GF-D8 (cell line): ENCODE results near the gene CDK11A.
"Not testable (repeated sequence)": the region's sequence is repeated elsewhere in the genome, so short reads cannot be mapped to it uniquely, and the experiment has no call there.

Experiments used
- DNase-seq: peaks from one replicate; lab custom pipeline; 2025; lab: John Stamatoyannopoulos, UW

Gene CDK11A

DNA sequence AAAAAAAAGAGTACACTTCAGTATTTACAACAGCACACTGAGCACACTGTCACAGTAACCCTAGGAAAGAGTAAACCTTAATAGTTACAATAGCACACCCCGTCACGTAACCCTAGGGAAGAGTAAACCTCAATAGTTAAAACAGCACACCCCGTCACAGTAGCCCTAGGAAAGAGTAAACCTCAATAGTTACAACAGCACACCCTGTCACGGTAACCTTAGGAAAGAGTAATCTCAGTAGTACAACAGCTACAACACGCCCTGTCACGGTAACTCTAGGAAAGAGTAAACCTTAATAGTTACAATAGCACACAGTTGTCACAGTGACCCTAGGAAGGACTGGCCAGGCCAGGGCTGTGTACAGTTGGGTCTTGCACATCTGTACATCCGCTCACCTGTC lies 3.0 kb downstream of the CDK11A start:
- DNase-seq, result no peak

DNA sequence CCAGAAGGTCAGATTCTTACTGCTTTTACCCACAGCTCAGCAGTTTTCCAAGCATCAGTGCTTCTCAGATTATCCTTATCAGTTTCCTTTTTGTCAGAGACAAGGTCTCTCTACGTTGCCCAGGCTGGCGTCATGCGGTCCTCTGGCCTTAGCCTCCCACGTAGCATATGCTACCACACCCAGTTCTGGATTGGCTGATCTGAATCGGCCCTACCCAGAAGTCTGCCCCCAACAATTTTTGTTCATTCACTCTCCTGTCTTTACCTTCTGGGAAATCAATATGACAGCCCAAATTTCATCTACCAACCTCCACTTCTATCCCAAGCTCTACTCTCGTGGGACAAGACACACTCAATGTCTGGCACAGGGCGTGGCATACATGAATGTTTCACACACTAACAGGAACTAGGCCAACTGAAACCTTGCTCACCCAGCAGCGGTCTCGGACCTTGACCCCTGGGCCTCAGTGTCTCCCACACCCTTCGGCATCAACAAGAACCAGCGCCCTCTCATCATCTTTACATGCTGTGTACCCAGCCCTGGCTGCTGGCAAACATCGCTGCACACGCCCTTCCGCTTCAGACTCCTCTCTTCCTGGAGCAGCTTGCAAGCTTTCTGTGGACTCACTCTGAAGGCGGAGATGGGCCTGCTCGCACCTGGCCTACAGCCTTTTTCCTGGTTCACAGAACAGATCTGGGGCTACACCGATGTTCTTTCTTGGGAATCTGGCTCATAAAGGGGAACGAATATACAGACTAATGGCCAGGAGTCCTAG lies 8.9 kb downstream of the CDK11A start:
- DNase-seq, result not testable (repeated sequence)

GRCh38 chr1:1707897-1708296 lies 16.3 kb downstream of the CDK11A start:
- not testable (repeated sequence) for DNase-seq

GRCh38 chr1:1707241-1707640 lies 16.9 kb downstream of the CDK11A start:
- not testable (repeated sequence) for DNase-seq

DNA sequence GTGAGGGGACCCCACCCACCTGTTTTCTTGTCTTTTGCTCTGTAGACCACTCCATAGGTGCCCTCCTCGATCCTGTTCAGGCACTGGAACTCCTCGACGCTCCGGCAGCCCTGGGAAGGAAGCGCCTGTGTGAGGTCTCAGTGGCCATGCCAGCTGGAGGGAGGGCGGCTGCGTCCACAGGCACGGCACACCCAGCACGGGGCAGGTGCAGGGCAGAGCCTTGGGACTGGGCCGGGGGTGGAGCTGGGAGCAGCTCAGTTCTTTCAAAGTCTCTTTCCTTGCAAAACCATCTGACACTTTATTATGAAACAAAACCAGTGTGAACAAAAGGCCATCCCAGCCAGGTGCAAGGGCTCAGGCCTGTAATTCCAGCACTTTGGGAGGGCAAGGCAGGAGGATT lies 18.5 kb downstream of the CDK11A start:
- not testable (repeated sequence) for DNase-seq

- DNase-seq, result not testable (repeated sequence)
Measured at GRCh38 chr1:1704284-1704957, 19.7 kb downstream of the CDK11A start.

DNA sequence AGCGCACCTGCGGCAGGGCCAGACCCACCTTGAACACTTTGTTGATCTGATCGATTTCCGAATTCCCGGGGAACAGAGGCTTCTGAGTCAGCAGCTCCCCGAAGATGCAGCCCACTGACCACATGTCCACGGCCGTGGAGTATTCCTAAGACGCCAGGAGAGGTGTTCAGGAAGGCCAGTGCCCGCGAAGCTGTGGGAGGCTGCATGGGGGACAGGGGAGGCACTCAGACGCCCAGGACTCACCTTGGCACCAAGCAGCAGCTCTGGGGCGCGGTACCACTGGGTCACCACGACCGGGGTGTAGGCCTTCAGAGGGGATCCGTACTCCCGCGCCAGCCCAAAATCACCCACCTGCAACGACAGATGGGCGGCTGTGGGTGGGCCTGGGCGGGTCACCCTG lies 20.4 kb downstream of the CDK11A start:
- DNase-seq, result no peak

- not testable (repeated sequence) for DNase-seq
Measured at GRCh38 chr1:1702506-1702905, 21.7 kb downstream of the CDK11A start.

- DNase-seq, result not testable (repeated sequence)
Measured at GRCh38 chr1:1700557-1700956, 23.6 kb downstream of the CDK11A start.

GRCh38 chr1:1700067-1700466 lies 24.1 kb downstream of the CDK11A start:
- DNase-seq, result not testable (repeated sequence)

GRCh38 chr1:1699061-1699460 lies 25.1 kb downstream of the CDK11A start:
- DNase-seq, result not testable (repeated sequence)

DNA sequence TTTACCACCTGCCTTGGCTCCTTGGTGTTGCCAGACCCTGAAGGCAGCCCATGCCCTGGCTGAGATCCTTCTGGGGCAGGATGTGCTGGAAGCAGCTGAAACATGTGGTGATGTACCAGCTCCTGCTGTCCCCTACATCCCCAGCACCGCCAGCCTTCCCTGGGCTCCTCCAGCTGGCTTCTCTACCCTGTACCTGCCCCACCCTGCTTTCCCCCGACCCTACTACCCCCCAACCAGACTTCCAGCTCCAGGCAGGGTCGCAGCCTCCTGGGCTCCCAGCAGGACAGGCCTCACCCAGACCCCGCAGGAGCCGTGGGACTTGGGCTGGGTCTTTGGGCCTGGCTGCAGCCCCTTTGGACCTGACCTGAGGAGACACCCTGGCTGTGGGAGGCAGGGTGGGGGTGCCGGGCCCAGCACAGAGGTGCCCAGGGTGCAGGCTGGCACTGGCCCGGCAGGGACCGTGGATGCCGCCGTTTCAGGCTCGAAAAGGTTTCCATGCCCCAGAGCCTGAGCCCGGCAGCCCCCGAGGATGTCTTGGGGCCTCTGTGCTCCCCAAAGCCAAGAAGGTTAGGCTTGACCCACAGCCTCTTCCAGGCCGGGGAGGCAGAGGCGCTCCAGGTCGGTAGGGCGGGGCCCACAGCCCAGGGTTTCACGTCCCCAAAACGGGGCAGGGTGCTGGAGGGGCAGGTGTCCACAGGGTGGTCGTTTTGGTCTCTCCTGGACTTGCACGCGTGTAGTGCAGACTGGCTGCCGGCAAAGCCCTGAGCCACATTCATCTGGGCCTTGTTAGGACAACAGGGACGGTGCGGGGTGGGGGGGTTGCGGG lies 26.6 kb downstream of the CDK11A start:
- not testable (repeated sequence) for DNase-seq

- DNase-seq, result not testable (repeated sequence)
Measured at GRCh38 chr1:1696431-1697357, 27.5 kb downstream of the CDK11A start.

DNA sequence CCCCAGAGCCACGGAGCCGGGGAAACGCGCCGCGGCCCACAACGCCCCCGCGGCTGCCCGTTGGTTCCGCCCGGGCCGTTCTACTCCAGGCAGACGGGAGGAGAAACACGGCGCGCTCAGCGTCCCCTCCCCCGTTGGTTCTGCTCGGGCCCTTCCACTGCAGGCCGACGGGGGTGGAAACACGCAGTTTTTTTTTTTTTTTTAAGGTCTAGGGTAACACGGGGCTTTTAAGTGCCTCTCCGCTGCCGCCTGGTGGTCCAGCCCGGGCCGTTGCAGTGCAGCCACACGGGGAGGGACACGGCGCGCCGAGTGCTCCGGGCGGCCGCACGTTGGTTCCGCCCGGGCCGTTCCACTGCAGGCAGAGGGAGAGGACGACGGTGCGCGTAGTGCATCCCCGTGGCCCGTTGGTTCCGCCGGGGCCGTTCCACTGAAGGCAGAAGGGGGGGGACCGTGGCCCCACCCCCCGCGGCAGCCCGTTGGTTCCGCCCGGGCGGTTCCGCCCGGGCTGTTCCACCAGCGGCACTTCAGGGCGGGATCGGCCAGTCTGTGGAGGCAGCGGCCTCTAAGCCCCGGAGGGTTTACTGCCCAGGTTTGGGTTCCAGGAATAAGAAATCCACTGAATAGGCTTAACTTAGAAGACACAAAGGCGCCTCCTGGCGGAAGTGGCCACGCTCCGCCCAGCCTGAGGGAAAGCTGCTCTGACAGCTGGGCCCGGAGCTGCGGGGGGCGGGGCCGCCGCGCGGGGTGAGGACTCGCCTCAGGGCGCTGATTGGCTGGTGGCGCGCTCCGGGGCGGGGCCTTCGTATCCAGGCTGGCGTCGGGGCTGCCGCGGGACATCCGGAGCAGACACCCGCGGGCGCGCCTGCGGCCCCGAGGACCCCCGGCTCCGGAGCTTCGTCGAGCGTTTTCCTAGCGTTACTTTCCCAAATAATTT lies 31.2 kb downstream of the CDK11A start, which contains the start of gene SLC35E2B:
TSS of gene SLC35E2B (minus strand) at position 82 of the 934 bp plus-strand sequence. CDS start 16,096 bp downstream, outside the sequence.
- peak; percentile 51 for DNase-seq

GRCh38 chr1:1692324-1692713 lies 31.8 kb downstream of the CDK11A start:
- not testable (repeated sequence) for DNase-seq

DNA sequence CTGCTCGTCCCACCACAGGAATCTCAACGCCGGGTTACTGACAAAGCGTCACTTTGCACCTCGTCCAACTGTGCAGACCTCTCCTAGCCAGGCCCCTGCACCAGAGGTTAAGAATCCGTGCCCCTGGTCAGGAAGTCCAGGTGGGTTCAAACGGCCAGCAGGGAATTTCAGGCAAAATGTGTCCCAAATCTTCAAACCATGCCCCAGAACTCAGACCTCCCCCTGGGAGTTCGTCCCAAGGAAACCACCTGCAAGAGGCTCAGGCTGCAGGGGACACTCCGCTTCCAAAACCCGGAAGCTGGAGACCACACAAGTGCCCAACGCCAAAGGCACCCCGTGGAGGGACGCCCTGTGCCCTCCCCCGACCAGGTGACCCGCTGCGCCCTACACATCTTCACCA lies 32.7 kb downstream of the CDK11A start:
- DNase-seq, result not testable (repeated sequence)

DNA sequence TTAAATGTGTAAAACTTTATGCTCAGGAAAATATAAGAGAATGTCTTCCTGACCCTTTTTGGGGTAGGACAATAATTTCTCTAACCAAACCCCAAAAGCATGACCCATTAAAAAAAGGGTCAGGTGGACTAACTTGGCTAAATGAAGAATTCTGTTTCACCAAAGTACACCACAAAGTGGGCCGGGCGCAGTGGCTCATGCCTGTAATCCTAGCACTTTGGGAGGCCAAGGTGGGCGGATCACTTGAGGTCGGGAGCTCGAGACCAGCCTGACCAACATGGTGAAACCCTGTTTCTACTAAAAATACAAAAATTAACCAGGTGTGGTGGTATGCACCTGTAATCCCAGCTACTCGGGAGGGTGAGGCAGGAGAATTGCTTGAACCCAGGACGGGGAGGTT lies 34.6 kb downstream of the CDK11A start:
- DNase-seq, result not testable (repeated sequence)

DNA sequence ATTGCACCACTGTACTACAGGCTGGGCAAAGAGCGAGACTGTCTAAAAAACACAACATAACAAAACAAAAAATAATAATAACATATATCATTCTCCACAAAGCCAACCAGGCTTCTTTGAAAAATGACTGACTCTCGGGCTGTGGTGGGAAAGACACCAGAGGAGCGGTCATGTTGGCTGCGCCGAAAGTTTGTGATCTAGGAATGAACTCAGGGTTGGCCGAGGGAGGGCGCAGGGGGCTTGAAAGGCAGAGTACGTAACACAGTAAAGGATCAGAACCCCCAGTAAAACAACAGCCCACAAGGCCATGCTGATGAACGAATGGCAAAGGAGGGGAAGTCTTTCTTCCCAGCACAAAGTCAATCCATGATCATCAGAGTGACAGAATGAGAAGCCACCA lies 36.3 kb downstream of the CDK11A start:
- no peak for DNase-seq

GRCh38 chr1:1684031-1684681 lies 40.0 kb downstream of the CDK11A start:
- no peak for DNase-seq
